RWPE2 (cell line): ENCODE measurements around the gene ARHGAP26.

Experiments used
- ATAC-seq: fragments of 200-7000 bp; cut with Tn5 transposase; 3 replicates; pipeline ENCODE4 v1.9.1; 2021; ENCODE audit warnings: low read depth
- DNase-seq: peaks from one replicate; pipeline ENCODE4 v3.0.0-alpha.2; 2020; ENCODE audit warnings: low spot score
- H3K27ac ChIP-seq: fragments of 450-650 bp; 2 replicates; pipeline ENCODE4 v1.5.1; 2017; ENCODE audit warnings: mild to moderate bottlenecking; ENCODE audit not compliant: poor library complexity, severe bottlenecking
- H3K27me3 ChIP-seq: fragments of 250-450 bp; sonication (Bioruptor Pico); 2 replicates; pipeline ENCODE4 v1.5.1; 2021; ENCODE audit warnings: mild to moderate bottlenecking, moderate library complexity; ENCODE audit not compliant: insufficient read depth, poor library complexity, severe bottlenecking
- H3K36me3 ChIP-seq: fragments of 250-450 bp; sonication (Bioruptor Pico); 2 replicates; pipeline ENCODE4 v1.5.1; 2020; ENCODE audit warnings: low read depth, mild to moderate bottlenecking, moderate library complexity
- H3K4me1 ChIP-seq: fragments of 250-450 bp; sonication (Bioruptor Pico); 2 replicates; pipeline ENCODE4 v1.5.1; 2021; ENCODE audit warnings: mild to moderate bottlenecking, moderate library complexity; ENCODE audit not compliant: insufficient read depth, poor library complexity, severe bottlenecking
- H3K4me3 ChIP-seq: fragments of 250-450 bp; sonication (Bioruptor Pico); 2 replicates; pipeline ENCODE4 v1.5.1; 2021; ENCODE audit warnings: mild to moderate bottlenecking, moderate library complexity; ENCODE audit not compliant: severe bottlenecking
- H3K9me3 ChIP-seq: fragments of 250-450 bp; sonication (Bioruptor Pico); 2 replicates; pipeline ENCODE4 v1.5.1; 2021; ENCODE audit warnings: mild to moderate bottlenecking, moderate library complexity; ENCODE audit not compliant: severe bottlenecking
- CTCF ChIP-seq: fragments of 450-650 bp; IDR thresholded peaks from one replicate; pipeline ENCODE4 v1.5.1; 2017; ENCODE audit warnings: mild to moderate bottlenecking, moderate library complexity; ENCODE audit not compliant: poor library complexity, severe bottlenecking

The ARHGAP26 gene

GRCh38 chr5:143210576-143210975 lies 440.4 kb downstream of the ARHGAP26 start:
- no peaks in the 10 kb centered on the region for H3K36me3 ChIP-seq
- no peak overlapping the region for H3K27ac ChIP-seq
- H3K9me3 ChIP-seq, result no peaks in the 10 kb centered on the region
- no peak for TF ChIP-seq CTCF
- no peak for DNase-seq
- no peak for ATAC-seq
- H3K27me3 ChIP-seq, result no peaks in the 10 kb centered on the region
- peaks cover 12% of the 10 kb centered on the region for H3K4me1 ChIP-seq
- H3K4me3 ChIP-seq, result no peak overlapping the region

DNA sequence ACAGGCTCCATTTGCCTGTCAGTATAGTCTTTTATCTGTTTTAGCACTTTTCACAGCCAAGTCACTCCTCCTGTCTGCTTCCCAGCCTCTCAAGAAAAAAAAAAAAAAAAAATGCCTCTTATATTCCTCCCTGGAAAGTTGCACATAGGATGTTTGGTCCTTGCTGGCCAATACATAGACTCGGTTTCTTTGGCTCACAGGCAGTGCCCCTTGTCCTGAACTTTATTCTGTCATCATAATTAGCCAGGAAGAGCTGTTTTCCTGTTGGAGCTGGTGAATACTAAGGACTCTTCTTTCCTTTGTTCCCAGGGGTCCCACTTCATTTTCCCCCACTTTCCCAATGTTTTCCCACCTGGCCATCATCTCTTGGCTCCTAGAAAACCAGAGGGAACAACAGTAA lies 442.1 kb downstream of the ARHGAP26 start:
- no peak for TF ChIP-seq CTCF
- ATAC-seq, result no peak

GRCh38 chr5:143213231-143213850 lies 443.2 kb downstream of the ARHGAP26 start:
- DNase-seq (no peak), ATAC-seq (no peak)
- no peak overlapping the region for H3K27ac ChIP-seq
- H3K9me3 ChIP-seq, result no peaks in the 10 kb centered on the region
- H3K36me3 ChIP-seq, result no peaks in the 10 kb centered on the region
- H3K27me3 ChIP-seq, result no peaks in the 10 kb centered on the region
- TF ChIP-seq CTCF, result no peak
- peaks cover 8% of the 10 kb centered on the region for H3K4me1 ChIP-seq
- no peak overlapping the region for H3K4me3 ChIP-seq

More for the DNA sequence above, 442.1 kb downstream of the ARHGAP26 start:
- Histone ChIP-seq H3K4me1 (peaks cover 5% of the 10 kb centered on the region), H3K9me3 (no peaks in the 10 kb centered on the region), H3K27me3 (no peaks in the 10 kb centered on the region), H3K4me3 (no peak overlapping the region), H3K27ac (no peak overlapping the region), H3K36me3 (no peaks in the 10 kb centered on the region)
- DNase-seq, result no peak

DNA sequence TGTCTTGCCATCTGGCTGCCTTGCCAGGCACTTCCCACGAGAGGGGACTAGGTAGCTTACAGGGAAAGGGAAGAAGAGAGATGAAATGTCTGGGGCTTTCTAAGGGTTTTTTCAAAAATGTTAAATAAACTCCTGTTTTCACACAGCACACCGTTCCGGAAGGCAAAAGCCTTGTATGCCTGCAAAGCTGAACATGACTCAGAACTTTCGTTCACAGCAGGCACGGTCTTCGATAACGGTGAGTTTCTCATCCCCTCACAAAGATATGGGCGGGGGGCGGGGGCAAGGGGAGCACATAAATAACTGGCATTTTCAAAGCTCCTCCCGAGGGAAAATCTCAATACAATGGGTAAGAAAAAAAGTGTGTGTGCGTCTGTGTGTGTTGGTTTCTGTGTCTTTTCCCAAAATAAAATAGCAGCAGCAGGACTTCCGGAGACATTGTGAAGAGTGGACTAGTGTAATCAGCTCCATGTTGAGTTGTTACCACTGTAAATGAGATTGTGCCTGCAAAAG lies 443.7 kb downstream of the ARHGAP26 start:
- Histone ChIP-seq H3K36me3 (no peaks in the 10 kb centered on the region), H3K4me1 (peaks cover 8% of the 10 kb centered on the region), H3K27ac (no peak overlapping the region)

More for the DNA sequence above, 443.7 kb downstream of the ARHGAP26 start:
- H3K4me3 ChIP-seq, result no peak overlapping the region
- ATAC-seq, result no peak
- no peaks in the 10 kb centered on the region for H3K27me3 ChIP-seq
- no peaks in the 10 kb centered on the region for H3K9me3 ChIP-seq
- TF ChIP-seq CTCF, result no peak
- no peak for DNase-seq
